ENCODE measurements around the gene COPS9.

DNA sequence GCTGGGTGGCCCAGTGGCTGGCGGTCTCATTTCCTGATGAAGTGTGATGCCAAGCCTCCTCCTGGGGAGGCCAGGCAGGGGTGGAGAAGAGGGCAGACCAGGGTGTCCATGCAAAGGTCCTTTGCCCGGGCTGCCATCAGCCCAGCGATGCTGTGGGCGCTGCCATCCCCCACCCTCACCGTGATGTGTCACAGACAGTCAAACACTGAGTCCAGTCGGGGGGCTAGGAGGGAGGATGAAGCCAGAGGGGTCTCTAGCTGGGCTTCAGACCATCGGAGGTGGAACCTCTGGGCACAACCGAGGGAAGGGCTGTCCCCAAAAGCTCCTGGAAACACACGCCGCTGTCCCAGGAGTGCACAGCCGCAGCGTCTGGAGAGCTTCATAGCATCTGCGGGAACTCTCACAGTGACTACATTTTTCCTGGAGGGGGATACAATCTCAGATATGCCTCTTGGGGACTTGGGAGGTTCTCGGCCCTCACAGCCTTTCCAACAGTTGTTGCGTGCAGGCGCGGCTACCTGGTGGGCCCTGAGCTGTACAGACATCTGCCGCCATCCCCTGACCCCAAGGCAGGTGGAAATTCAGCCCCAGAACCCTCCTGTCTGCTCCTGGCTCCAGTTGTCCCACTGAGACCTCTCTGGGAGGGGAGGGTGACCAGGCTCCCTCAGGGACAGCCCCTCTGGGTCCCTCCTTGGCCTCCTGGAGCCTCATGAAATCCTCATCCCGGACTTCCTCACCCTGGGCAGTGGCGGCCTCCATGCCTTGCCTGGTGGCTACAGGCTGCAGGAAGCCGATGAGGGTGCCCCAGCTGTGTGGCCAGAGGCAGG lies 30.9 kb upstream of the COPS9 start:
- TF ChIP-seq, protein P1, sequence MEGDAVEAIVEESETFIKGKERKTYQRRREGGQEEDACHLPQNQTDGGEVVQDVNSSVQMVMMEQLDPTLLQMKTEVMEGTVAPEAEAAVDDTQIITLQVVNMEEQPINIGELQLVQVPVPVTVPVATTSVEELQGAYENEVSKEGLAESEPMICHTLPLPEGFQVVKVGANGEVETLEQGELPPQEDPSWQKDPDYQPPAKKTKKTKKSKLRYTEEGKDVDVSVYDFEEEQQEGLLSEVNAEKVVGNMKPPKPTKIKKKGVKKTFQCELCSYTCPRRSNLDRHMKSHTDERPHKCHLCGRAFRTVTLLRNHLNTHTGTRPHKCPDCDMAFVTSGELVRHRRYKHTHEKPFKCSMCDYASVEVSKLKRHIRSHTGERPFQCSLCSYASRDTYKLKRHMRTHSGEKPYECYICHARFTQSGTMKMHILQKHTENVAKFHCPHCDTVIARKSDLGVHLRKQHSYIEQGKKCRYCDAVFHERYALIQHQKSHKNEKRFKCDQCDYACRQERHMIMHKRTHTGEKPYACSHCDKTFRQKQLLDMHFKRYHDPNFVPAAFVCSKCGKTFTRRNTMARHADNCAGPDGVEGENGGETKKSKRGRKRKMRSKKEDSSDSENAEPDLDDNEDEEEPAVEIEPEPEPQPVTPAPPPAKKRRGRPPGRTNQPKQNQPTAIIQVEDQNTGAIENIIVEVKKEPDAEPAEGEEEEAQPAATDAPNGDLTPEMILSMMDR (IDR thresholded peaks at IDR 0.05): no peak
- TF ChIP-seq POLR2AphosphoS5 (IDR thresholded peaks at IDR 0.05): no peak

Data from esophagus muscularis mucosa (tissue), 3 donors.